Measurements from ENCODE around the gene WFDC12.

- TF ChIP-seq, protein P1, sequence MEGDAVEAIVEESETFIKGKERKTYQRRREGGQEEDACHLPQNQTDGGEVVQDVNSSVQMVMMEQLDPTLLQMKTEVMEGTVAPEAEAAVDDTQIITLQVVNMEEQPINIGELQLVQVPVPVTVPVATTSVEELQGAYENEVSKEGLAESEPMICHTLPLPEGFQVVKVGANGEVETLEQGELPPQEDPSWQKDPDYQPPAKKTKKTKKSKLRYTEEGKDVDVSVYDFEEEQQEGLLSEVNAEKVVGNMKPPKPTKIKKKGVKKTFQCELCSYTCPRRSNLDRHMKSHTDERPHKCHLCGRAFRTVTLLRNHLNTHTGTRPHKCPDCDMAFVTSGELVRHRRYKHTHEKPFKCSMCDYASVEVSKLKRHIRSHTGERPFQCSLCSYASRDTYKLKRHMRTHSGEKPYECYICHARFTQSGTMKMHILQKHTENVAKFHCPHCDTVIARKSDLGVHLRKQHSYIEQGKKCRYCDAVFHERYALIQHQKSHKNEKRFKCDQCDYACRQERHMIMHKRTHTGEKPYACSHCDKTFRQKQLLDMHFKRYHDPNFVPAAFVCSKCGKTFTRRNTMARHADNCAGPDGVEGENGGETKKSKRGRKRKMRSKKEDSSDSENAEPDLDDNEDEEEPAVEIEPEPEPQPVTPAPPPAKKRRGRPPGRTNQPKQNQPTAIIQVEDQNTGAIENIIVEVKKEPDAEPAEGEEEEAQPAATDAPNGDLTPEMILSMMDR (IDR thresholded peaks at IDR 0.05; ENCODE audit: low read depth, low read length, poor library complexity, severe bottlenecking), result no peak
- TF ChIP-seq EZH2phosphoT487 (IDR thresholded peaks at IDR 0.05; ENCODE audit: borderline replicate concordance, low read length), result no peak
Measured at GRCh38 chr20:45100563-45101245, 23.6 kb downstream of the WFDC12 start, which contains the start of gene KCNS1.

Data from DOHH2 (cell line).